GM19023 (cell line): ENCODE results near the gene BCL2L1.

Experiments used
- ATAC-seq: cut with Tn5 transposase; IDR thresholded peaks from one replicate; pipeline ENCODE4 v1.9.1; 2021; ENCODE audit warnings: mild to moderate bottlenecking, moderate library complexity; ENCODE audit not compliant: unreplicated experiment

Gene BCL2L1

GRCh38 chr20:31615416-31615815 is 107.3 kb downstream of the BCL2L1 start:
- ATAC-seq = no peak
